Esophagus muscularis mucosa (tissue), 3 donors: ENCODE measurements around the gene TNFAIP8L1.

Source experiments
- POLR2A ChIP-seq: fragments of 450-650 bp; IDR thresholded peaks from one replicate; pipeline ENCODE4 v1.6.1; 2017; ENCODE audit warnings: antibody characterized with exemption, moderate library complexity, mild to moderate bottlenecking, low read depth
- TF ChIP-seq, protein P1 (sequence below), 3 experiments: fragments of 200-600 bp in 2 of 3; fragments of 450-650 bp in 1 of 3; sonication (generic) in 2 of 3; IDR thresholded peaks; one replicate each; pipeline ENCODE4 v1.5.1; 2017 to 2019; ENCODE audit warnings: antibody characterized with exemption in 3 of 3, mild to moderate bottlenecking in 2 of 3, moderate library complexity in 1 of 3

DNA sequence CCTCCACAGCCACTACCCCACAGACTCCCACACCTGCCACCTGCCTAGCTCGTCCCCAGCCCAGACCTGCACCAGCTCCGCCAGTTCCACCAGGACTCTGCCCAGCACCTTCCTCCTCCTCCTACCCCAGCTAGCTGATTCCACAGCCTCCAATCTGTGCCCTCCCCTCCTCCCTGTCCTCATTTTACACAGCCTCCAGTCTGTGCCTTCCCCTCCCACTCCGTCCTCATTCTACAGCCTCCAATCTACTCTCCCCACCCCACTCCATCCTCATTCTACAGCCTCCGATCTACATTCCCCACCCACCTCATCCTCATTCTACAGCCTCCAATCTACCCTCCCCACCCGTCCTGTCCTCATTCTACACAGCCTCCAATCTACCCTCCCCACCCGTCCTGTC, 23.5 kb downstream of the TNFAIP8L1 start:
- TF ChIP-seq, protein P1, sequence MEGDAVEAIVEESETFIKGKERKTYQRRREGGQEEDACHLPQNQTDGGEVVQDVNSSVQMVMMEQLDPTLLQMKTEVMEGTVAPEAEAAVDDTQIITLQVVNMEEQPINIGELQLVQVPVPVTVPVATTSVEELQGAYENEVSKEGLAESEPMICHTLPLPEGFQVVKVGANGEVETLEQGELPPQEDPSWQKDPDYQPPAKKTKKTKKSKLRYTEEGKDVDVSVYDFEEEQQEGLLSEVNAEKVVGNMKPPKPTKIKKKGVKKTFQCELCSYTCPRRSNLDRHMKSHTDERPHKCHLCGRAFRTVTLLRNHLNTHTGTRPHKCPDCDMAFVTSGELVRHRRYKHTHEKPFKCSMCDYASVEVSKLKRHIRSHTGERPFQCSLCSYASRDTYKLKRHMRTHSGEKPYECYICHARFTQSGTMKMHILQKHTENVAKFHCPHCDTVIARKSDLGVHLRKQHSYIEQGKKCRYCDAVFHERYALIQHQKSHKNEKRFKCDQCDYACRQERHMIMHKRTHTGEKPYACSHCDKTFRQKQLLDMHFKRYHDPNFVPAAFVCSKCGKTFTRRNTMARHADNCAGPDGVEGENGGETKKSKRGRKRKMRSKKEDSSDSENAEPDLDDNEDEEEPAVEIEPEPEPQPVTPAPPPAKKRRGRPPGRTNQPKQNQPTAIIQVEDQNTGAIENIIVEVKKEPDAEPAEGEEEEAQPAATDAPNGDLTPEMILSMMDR (IDR thresholded peaks at IDR 0.05): no peak
- TF ChIP-seq POLR2A: no peak
